Measurements from ENCODE around the gene SLC10A6.
"Not testable (repeated sequence)": the region's sequence is repeated elsewhere in the genome, so short reads cannot be mapped to it uniquely, and the experiment has no call there.

SLC10A6 gene

DNA sequence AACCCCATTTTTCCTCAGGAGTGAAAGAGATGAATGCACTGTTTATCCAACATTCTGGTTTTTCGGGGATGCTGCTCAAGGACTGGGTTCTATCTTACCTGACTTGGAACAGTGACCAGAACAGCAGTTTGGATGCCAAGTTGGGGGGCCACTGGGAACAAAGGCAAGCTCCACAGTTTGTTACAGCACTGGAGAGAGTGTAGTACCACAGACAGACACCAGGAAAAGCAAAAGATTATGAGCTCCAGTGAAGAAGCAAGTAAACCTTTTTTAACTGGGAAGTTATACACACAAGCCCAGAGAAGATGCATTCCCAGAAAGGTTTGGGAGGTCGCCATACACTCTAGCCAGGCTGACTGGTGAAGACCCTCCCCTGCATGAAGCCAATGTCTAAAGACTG lies 29.5 kb upstream of the SLC10A6 start:
- H3K4me1 ChIP-seq (ENCODE audit: control insufficient read depth, low read depth, low read length): peaks cover 7% of the 10 kb centered on the region
- no peaks in the 10 kb centered on the region for H3K36me3 ChIP-seq (ENCODE audit: control insufficient read depth, low read depth, low read length)
- no peak overlapping the region for H3K27ac ChIP-seq (ENCODE audit: low read length)

DNA sequence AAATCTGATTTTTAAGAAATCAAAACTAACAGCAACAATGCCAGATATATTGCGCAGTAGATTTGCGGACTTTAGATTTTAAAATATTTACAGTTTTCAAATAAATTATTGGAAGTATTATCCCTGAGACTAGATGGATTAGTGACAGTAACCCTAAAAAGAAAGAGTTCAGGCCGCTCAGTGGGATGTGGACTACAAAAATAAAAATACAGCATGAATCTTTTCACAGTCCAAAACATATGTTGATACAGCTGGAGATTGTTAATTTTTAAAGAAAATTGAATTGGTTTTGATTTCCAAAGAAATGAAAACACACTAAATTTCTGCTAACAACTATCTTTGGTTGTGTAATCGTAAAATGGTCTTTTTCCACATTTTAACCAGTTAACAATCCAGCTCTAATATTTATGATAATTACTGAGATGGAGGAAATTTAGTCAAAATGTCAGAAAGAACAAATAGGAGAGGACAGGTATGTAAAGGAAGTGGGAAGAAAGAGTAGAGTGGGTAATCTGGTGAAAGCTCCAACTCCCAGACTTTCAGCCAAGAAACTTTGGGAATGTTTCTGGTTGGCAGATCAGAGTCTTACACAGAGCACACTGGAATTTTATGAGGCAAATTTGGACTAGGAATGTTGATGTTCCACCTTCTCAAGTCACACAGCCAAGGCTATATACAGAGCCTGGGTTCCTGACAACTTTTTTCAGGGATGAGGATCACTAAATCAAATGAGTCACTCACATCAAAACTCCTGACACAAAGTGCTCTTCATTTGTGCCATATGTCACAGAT lies 27.9 kb upstream of the SLC10A6 start:
- Histone ChIP-seq H3K27ac (ENCODE audit: low read length) (no peak overlapping the region), H3K9ac (ENCODE audit: low read length) (no peak overlapping the region), H3K36me3 (ENCODE audit: control insufficient read depth, low read depth, low read length) (no peaks in the 10 kb centered on the region), H3K4me3 (ENCODE audit: low read length) (no peak overlapping the region), H3K9me3 (ENCODE audit: control insufficient read depth, low read depth, low read length) (no peaks in the 10 kb centered on the region), H3K27me3 (ENCODE audit: control insufficient read depth, insufficient read depth, low read length) (no peaks in the 10 kb centered on the region), H3K4me1 (ENCODE audit: control insufficient read depth, low read depth, low read length) (peaks cover under 1% of the 10 kb centered on the region)

More for the DNA sequence above, 29.5 kb upstream of the SLC10A6 start:
- Histone ChIP-seq H3K9me3 (ENCODE audit: control insufficient read depth, low read depth, low read length) (no peaks in the 10 kb centered on the region), H3K4me3 (ENCODE audit: low read length) (no peak overlapping the region), H3K27me3 (ENCODE audit: control insufficient read depth, insufficient read depth, low read length) (no peaks in the 10 kb centered on the region), H3K9ac (ENCODE audit: low read length) (no peak overlapping the region)

DNA sequence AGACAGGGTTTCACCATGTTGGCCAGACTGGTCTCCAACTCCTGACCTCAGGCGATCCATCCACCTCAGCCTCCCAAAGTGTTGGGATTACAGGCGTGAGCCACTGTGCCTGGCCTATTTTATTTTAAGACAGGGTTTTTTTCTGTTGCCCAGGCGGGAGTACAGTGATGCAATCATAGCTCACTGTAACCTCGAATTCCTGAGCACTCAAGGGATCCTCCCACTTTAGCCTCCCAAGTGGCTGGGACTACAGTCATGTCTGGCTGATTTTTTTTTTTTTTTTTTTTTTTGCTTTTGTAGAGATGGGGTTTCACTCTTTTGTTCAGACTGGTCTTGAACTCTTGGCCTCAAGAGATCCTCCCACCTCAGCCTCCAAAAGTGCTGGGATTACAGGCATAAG lies 26.3 kb upstream of the SLC10A6 start:
- H3K36me3 ChIP-seq (ENCODE audit: control insufficient read depth, low read depth, low read length); H3K27ac ChIP-seq (ENCODE audit: low read length); H3K9ac ChIP-seq (ENCODE audit: low read length); H3K4me3 ChIP-seq (ENCODE audit: low read length); H3K4me1 ChIP-seq (ENCODE audit: control insufficient read depth, low read depth, low read length); H3K27me3 ChIP-seq (ENCODE audit: control insufficient read depth, insufficient read depth, low read length); H3K9me3 ChIP-seq (ENCODE audit: control insufficient read depth, low read depth, low read length): not testable (repeated sequence)

DNA sequence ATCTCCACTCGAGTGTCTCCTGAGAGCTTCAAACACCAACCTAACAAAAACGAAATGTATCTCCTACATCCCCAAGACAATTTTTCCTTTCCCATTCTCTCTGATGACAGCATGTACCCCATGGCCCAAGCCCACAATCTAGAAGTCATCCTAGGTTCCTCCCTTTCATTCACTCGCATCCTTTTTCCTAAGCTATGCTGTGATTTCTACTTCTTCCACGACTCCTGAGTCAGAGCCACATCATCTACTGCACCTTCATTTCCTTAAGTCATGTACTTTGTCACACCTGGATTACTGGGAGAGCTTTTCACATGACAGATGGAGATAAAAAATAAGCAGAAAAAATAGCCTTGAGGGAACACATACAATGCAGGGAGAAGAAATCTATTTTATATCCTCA lies 23.0 kb upstream of the SLC10A6 start:
- H3K4me1 ChIP-seq (ENCODE audit: control insufficient read depth, low read depth, low read length): no peaks in the 10 kb centered on the region
- no peak overlapping the region for H3K9ac ChIP-seq (ENCODE audit: low read length)
- no peak overlapping the region for H3K4me3 ChIP-seq (ENCODE audit: low read length)
- no peaks in the 10 kb centered on the region for H3K9me3 ChIP-seq (ENCODE audit: control insufficient read depth, low read depth, low read length)
- no peaks in the 10 kb centered on the region for H3K27me3 ChIP-seq (ENCODE audit: control insufficient read depth, insufficient read depth, low read length)
- no peaks in the 10 kb centered on the region for H3K36me3 ChIP-seq (ENCODE audit: control insufficient read depth, low read depth, low read length)
- no peak overlapping the region for H3K27ac ChIP-seq (ENCODE audit: low read length)

DNA sequence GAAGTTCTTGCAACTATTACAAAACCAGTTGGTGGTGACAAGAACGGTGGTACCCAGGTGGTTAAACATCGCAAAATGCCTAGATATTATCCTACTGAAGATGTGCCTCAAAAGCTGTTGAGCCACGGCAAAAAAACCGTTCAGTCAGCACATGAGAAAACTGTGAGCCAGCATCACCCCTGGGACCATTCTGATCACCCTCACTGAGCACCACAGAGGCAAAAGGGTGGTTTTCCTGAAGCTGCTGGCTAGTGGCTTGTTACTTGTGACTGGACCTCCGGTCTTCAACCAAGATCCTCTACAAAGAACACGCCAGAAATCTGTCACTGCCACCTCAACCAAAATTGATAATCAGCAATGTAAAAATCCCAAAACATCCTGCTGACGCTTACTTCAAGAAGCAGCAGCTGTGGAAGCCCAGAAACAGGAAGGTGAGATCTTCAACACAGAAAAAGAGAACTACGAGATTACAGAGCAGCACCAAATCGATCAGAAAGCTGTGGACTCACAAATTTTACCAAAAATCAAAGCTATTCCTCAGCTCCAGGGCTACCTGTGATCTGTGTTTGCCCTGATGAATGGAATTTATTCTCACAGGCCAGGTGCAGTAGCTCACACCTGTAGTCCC lies 21.4 kb upstream of the SLC10A6 start:
- H3K9me3 ChIP-seq (ENCODE audit: control insufficient read depth, low read depth, low read length): no peaks in the 10 kb centered on the region
- H3K36me3 ChIP-seq (ENCODE audit: control insufficient read depth, low read depth, low read length): no peaks in the 10 kb centered on the region
- no peak overlapping the region for H3K4me3 ChIP-seq (ENCODE audit: low read length)
- no peaks in the 10 kb centered on the region for H3K4me1 ChIP-seq (ENCODE audit: control insufficient read depth, low read depth, low read length)
- no peak overlapping the region for H3K9ac ChIP-seq (ENCODE audit: low read length)
- no peaks in the 10 kb centered on the region for H3K27me3 ChIP-seq (ENCODE audit: control insufficient read depth, insufficient read depth, low read length)
- no peak overlapping the region for H3K27ac ChIP-seq (ENCODE audit: low read length)

DNA sequence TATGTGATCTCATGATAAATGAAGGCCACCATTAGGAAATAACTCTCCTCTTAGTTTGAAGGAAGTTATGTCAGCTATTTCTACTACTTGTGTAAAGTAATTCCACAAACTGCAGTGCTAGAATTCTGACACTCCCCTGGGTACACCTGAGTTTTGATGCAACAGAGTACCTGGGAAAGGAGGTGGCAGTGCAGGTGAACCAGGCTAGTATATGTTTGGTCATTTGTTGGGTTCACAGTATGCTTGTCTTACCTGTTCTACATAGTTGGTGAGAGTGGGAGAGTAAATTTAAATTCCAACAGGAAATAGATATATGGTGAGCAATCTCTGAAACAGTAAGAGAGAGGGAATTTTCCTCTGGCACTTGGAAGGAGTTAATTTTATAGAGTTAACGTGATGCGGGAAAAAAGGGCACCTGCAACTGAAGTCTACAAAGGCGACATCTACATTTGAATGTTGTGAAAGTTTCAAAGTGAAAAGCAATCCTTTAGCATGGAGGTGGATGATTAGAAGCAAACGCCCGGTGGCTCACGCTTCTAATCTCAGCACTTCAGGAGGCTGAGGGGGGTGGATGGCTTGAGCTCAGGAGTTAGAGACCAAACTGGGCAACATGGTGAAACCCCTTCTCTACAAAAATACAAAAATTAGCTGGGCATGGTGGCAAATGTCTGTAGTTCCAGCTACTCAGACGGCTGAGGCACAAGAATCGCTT lies 8.3 kb upstream of the SLC10A6 start:
- Histone ChIP-seq H3K4me3 (ENCODE audit: low read length) (no peak overlapping the region), H3K36me3 (ENCODE audit: control insufficient read depth, low read depth, low read length) (no peaks in the 10 kb centered on the region), H3K9me3 (ENCODE audit: control insufficient read depth, low read depth, low read length) (no peaks in the 10 kb centered on the region), H3K9ac (ENCODE audit: low read length) (no peak overlapping the region), H3K27ac (ENCODE audit: low read length) (no peak overlapping the region), H3K27me3 (ENCODE audit: control insufficient read depth, insufficient read depth, low read length) (peaks cover 16% of the 10 kb centered on the region), H3K4me1 (ENCODE audit: control insufficient read depth, low read depth, low read length) (peaks cover 11% of the 10 kb centered on the region)

DNA sequence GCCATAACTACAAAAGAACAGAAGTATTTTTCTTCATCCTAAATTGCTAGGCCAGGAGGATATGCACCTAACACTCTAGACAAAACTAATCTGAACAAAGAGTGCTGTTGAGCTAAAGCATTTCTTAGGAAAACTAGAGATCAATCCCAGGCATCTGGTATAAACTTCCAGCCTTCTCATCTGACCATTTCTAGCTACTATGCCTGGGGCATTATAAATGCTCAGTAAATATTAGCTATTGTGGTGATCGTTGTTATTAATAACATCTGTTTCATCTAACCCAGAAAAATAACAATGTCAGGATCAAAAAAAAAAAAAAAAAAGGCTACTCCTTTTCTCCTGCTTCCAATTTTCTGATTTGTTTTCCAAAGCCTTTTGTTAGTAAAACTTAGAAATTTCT lies 7.7 kb upstream of the SLC10A6 start:
- no peaks in the 10 kb centered on the region for H3K36me3 ChIP-seq (ENCODE audit: control insufficient read depth, low read depth, low read length)
- H3K27ac ChIP-seq (ENCODE audit: low read length): no peak overlapping the region
- H3K4me1 ChIP-seq (ENCODE audit: control insufficient read depth, low read depth, low read length): peaks cover 11% of the 10 kb centered on the region
- no peaks in the 10 kb centered on the region for H3K9me3 ChIP-seq (ENCODE audit: control insufficient read depth, low read depth, low read length)
- peaks cover 16% of the 10 kb centered on the region for H3K27me3 ChIP-seq (ENCODE audit: control insufficient read depth, insufficient read depth, low read length)
- no peak overlapping the region for H3K9ac ChIP-seq (ENCODE audit: low read length)
- no peak overlapping the region for H3K4me3 ChIP-seq (ENCODE audit: low read length)

DNA sequence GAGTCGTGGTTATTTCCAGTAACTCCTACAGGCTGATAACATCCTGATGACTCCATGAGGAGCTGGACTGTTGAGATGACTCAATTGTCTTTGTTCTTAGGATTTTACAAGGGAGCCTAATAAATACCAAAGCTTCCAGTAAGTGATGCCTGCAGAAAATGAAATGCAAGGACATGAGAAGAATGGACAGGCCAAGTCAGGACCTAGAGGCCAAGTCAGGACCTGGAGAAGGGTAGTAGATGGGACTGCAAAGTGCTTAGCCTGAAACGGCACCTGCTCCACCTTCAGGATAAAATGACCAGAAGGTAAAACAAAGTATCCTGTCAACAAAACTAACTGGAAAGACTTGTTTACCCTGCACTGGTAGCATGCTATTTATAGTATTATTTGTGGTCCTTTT lies 6.4 kb upstream of the SLC10A6 start:
- H3K4me3 ChIP-seq (ENCODE audit: low read length): no peak overlapping the region

DNA sequence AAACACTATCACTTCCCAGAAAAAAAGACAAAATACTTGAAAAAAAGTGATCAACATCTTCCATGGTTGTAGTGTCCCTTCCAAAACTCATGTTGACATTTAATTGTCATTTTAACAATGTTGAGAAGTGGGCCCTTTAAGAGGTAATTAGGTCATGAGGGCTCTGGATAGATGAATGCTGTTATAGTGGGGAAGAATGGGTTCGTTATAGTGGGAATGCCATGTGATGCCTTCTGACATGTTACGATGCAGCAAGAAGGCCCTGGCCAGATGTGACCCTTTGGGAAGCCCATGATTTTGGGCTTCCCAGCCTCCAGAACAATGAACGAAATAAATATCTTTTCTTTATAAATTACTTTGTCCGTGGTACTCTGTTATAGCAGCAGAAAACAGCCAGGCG lies 4.0 kb upstream of the SLC10A6 start:
- Histone ChIP-seq H3K9ac (ENCODE audit: low read length) (no peak overlapping the region), H3K9me3 (ENCODE audit: control insufficient read depth, low read depth, low read length) (no peaks in the 10 kb centered on the region), H3K27me3 (ENCODE audit: control insufficient read depth, insufficient read depth, low read length) (peaks cover 9% of the 10 kb centered on the region), H3K36me3 (ENCODE audit: control insufficient read depth, low read depth, low read length) (no peaks in the 10 kb centered on the region), H3K4me1 (ENCODE audit: control insufficient read depth, low read depth, low read length) (peaks cover 11% of the 10 kb centered on the region), H3K27ac (ENCODE audit: low read length) (no peak overlapping the region), H3K4me3 (ENCODE audit: low read length) (no peak overlapping the region)

More for the DNA sequence above, 6.4 kb upstream of the SLC10A6 start:
- Histone ChIP-seq H3K9me3 (ENCODE audit: control insufficient read depth, low read depth, low read length) (no peaks in the 10 kb centered on the region), H3K27me3 (ENCODE audit: control insufficient read depth, insufficient read depth, low read length) (peaks cover 16% of the 10 kb centered on the region), H3K27ac (ENCODE audit: low read length) (no peak overlapping the region), H3K4me1 (ENCODE audit: control insufficient read depth, low read depth, low read length) (peaks cover 11% of the 10 kb centered on the region), H3K9ac (ENCODE audit: low read length) (no peak overlapping the region), H3K36me3 (ENCODE audit: control insufficient read depth, low read depth, low read length) (no peaks in the 10 kb centered on the region)

DNA sequence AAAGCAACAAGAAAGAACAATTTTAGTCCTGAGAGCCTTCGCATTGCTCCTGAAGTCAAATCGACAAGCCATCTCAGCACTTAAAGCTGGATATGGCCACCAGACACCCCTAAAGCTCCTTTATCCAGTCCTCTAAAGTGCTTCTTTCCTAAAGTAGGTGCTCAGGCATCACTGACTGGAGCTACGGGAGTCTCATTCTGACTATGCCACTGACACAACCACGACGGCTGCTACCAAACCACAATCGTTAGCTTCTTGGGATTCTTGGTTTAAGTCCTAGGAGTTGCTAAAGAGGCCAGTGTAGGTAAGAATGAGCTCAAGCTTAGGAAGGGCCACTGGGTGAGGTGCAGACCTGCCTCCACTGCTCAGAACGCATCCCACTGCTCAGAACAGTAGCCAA lies 1.0 kb downstream of the SLC10A6 start:
- Histone ChIP-seq H3K27me3 (ENCODE audit: control insufficient read depth, insufficient read depth, low read length) (no peaks in the 10 kb centered on the region), H3K4me1 (ENCODE audit: control insufficient read depth, low read depth, low read length) (peaks cover 6% of the 10 kb centered on the region), H3K9ac (ENCODE audit: low read length) (no peak overlapping the region), H3K36me3 (ENCODE audit: control insufficient read depth, low read depth, low read length) (no peaks in the 10 kb centered on the region), H3K4me3 (ENCODE audit: low read length) (no peak overlapping the region), H3K27ac (ENCODE audit: low read length) (no peak overlapping the region), H3K9me3 (ENCODE audit: control insufficient read depth, low read depth, low read length) (no peaks in the 10 kb centered on the region)

DNA sequence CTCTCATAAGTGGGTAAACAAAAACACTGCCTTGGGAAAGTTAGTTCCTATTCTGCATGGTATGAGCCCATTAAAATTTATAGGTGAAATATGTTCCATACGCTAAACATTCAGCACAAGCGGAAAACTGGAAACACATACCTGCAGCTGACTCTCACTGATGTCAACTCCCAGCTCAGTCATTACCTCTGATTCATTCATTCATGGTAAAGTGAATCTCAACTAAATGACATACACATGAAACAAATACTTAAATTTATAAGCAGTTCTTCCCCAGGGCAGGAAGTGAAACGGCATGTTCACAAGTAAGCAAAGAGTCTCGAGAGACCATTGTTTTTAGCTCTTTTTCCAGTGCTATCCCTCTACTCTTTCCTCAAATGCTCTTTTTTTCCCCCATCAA lies 1.6 kb downstream of the SLC10A6 start:
- peaks cover 6% of the 10 kb centered on the region for H3K4me1 ChIP-seq (ENCODE audit: control insufficient read depth, low read depth, low read length)
- H3K36me3 ChIP-seq (ENCODE audit: control insufficient read depth, low read depth, low read length): no peaks in the 10 kb centered on the region
- no peak overlapping the region for H3K4me3 ChIP-seq (ENCODE audit: low read length)
- H3K9ac ChIP-seq (ENCODE audit: low read length): no peak overlapping the region
- no peak overlapping the region for H3K27ac ChIP-seq (ENCODE audit: low read length)
- no peaks in the 10 kb centered on the region for H3K9me3 ChIP-seq (ENCODE audit: control insufficient read depth, low read depth, low read length)
- no peaks in the 10 kb centered on the region for H3K27me3 ChIP-seq (ENCODE audit: control insufficient read depth, insufficient read depth, low read length)

All from iPS-18a (cell line).